SK-N-MC (cell line): Measurements from ENCODE around the gene MRPL21.

ENCODE experiments used
- EZH2 ChIP-seq: fragments of 200-600 bp; sonication (generic); IDR thresholded peaks from one replicate; pipeline ENCODE4 v1.6.1; 2017; ENCODE audit warnings: antibody characterized with exemption
- POLR2AphosphoS5 ChIP-seq: IDR thresholded peaks from 2 replicates; pipeline ENCODE4 v1.6.1; 2012; ENCODE audit warnings: mild to moderate bottlenecking, low read depth, low read length, borderline replicate concordance

DNA sequence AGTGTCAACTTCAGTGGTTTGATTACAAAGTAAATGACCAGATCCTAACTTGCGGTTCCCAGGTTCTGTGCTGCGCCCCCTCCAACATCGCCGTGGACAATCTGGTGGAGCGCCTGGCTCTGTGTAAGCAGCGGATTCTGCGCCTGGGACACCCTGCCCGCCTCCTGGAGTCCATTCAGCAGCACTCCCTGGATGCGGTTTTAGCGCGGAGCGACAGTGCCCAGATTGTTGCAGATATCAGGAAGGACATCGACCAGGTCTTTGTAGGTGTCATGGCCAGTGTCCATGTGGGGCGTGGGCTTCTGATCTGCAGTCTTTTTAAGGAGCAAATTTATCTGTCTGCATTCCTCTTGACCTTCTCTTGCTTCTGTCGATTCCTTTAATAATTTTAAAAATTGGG is 11.1 kb upstream of the MRPL21 start:
- TF ChIP-seq EZH2 (no peak), POLR2AphosphoS5 (no peak)
